ENCODE measurements around the gene ALLC. TPM values are rescaled to one million over a fixed set of nuclear protein-coding genes. Genes with fewer than 3 reads are reported as not detected.

The ALLC gene
- total RNA-seq, 1 donor from 2014 or later = not detected

DNA sequence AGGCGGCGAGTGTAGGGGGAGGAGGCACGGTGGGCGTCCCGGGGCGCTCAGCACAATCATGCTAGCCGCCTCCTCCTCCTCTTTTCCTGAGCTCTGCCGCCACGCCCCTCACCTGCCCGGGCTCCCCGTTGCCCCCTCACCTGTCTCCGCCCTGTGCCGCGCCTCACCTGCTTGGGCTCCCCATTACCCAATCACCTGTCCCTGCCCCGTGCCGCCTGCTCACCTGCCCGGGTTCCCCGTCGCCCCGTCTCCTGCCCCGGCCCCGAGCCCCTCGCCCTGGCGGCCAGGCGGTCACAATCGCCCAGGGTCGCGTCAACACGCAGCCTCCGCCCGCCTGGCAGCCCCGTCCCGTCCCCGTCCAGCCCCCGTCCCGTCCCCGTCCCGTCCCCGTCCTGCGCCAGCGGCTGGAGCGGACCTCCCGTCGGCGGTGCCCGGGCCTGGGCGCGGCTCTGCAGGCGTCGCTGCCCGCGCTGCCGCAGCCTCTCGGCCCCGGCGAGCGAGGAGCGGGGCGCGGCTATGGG, 45.3 kb downstream of the ALLC start, which contains the start of gene DCDC2C:
DCDC2C (plus strand) TSS at position 340 of the 521 bp plus-strand sequence; CDS start at position 517, 177 bp downstream.
- no peak within 1 kb of the TSS for H3K4me3 ChIP-seq (ENCODE audit: low read depth, low read length)
- DNase-seq (ENCODE audit: low read depth) = no peak
- TF ChIP-seq CTCF (conservative IDR thresholded peaks at IDR 0.05; ENCODE audit: low read depth, low read length) = no peak

- H3K4me3 ChIP-seq (ENCODE audit: low read depth, low read length) = no peak overlapping the region
- no peak for TF ChIP-seq CTCF (conservative IDR thresholded peaks at IDR 0.05; ENCODE audit: low read depth, low read length)
- no peak for DNase-seq (ENCODE audit: low read depth)
Measured at GRCh38 chr2:3703757-3704355, 45.9 kb downstream of the ALLC start.

GRCh38 chr2:3704692-3705091, 46.7 kb downstream of the ALLC start:
- no peak for TF ChIP-seq CTCF (conservative IDR thresholded peaks at IDR 0.05; ENCODE audit: low read depth, low read length)
- no peak for DNase-seq (ENCODE audit: low read depth)
- H3K4me3 ChIP-seq (ENCODE audit: low read depth, low read length) = no peak overlapping the region

DNA sequence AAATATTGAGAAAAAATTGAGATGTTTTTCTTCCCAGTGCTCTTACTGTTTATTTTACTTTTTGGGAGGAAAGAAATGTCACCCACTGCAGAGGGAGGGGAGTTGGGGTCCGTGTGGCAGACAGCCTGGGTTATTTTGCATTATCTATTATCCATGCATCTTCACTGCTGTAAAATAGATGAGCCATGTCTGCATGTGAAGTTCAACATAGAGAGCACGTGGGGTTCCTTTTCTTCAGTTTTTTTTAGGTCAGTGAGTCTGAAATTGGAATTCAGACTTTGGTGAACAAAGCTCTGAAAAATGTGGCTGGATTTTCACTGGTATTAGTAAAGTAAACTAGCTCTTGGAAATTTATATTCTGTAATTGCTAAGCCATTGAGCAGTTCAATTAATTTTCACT, 47.8 kb downstream of the ALLC start:
- H3K4me3 ChIP-seq (ENCODE audit: low read depth, low read length) = no peak overlapping the region
- TF ChIP-seq CTCF (conservative IDR thresholded peaks at IDR 0.05; ENCODE audit: low read depth, low read length) = no peak
- no peak for DNase-seq (ENCODE audit: low read depth)

DNA sequence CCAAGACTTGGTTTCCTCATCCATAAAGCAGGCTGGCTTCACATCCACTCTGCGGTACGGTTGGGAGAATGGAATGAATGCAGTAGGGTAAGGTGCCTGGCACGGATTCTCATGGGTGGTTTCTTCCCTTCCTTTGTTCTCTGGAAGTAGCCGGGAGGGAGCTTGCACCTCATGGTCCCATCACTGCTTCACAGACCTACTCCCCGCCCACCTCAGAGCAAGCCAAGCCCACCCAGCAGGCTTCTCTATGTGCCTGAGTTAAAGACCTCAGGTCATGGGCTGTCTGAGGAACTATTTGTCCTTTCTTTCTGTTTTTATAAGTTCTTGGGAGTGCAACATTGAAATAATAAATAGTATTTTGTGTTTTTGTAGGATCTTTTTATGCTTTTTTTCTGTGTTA, 48.9 kb downstream of the ALLC start:
- H3K4me3 ChIP-seq (ENCODE audit: low read depth, low read length) = no peak overlapping the region
- no peak for TF ChIP-seq CTCF (conservative IDR thresholded peaks at IDR 0.05; ENCODE audit: low read depth, low read length)
- no peak for DNase-seq (ENCODE audit: low read depth)

- no peak overlapping the region for H3K4me3 ChIP-seq (ENCODE audit: low read depth, low read length)
- no peak for TF ChIP-seq CTCF (conservative IDR thresholded peaks at IDR 0.05; ENCODE audit: low read depth, low read length)
- DNase-seq (ENCODE audit: low read depth) = no peak
Measured at GRCh38 chr2:3708576-3708975, 50.6 kb downstream of the ALLC start.

DNA sequence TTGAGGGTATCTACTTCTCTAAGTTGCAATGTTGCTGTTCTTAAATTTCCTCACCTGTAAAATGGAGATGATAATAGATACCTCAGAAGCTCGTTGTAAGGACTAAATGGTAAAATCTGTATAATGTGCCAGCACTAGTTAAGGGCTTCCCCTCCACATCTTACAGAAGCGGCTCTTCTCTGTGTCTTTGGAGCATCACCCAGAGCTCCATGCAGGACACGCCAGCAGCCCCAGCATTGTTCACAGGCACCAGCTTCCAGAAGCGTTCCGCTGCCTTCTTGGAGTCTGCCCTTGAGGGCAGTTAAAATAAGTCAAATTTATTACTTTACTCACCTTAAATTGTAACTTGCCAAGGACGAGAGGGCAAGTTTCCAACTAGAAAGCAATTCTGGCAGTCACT, 51.2 kb downstream of the ALLC start:
- DNase-seq (ENCODE audit: low read depth) = no peak
- no peak for TF ChIP-seq CTCF (conservative IDR thresholded peaks at IDR 0.05; ENCODE audit: low read depth, low read length)
- no peak overlapping the region for H3K4me3 ChIP-seq (ENCODE audit: low read depth, low read length)
